Fibroblast of villous mesenchyme (primary cell): ENCODE measurements around the gene G3BP2. TPM values are rescaled to one million over a fixed set of nuclear protein-coding genes. Genes with fewer than 3 reads are reported as not detected.
"Not testable (repeated sequence)": the region's sequence is repeated elsewhere in the genome, so short reads cannot be mapped to it uniquely, and the experiment has no call there.

Experiments used
- DNase-seq: peaks from one replicate; pipeline ENCODE4 v3.0.0-alpha.2; 2010; ENCODE audit warnings: low read depth
- H3K4me3 ChIP-seq: 2 replicates; pipeline ENCODE4 v1.5.1; 2011; ENCODE audit warnings: low read depth, mild to moderate bottlenecking, low read length
- total RNA-seq: library from RNA; depleted of rRNA; stranded (reverse); fragments of >200 nt; gene quantifications from 2 replicates; pipeline ENCODE4 v1.2.3, GENCODE V29; 2012
- TF ChIP-seq, protein P1 (sequence below): IDR thresholded peaks from 2 replicates; pipeline ENCODE4 v1.5.1; 2012; ENCODE audit warnings: low read depth, mild to moderate bottlenecking, low read length; ENCODE audit not compliant: insufficient read depth

Gene G3BP2
- 139 and 209 TPM in 2 replicates for total RNA-seq

DNA sequence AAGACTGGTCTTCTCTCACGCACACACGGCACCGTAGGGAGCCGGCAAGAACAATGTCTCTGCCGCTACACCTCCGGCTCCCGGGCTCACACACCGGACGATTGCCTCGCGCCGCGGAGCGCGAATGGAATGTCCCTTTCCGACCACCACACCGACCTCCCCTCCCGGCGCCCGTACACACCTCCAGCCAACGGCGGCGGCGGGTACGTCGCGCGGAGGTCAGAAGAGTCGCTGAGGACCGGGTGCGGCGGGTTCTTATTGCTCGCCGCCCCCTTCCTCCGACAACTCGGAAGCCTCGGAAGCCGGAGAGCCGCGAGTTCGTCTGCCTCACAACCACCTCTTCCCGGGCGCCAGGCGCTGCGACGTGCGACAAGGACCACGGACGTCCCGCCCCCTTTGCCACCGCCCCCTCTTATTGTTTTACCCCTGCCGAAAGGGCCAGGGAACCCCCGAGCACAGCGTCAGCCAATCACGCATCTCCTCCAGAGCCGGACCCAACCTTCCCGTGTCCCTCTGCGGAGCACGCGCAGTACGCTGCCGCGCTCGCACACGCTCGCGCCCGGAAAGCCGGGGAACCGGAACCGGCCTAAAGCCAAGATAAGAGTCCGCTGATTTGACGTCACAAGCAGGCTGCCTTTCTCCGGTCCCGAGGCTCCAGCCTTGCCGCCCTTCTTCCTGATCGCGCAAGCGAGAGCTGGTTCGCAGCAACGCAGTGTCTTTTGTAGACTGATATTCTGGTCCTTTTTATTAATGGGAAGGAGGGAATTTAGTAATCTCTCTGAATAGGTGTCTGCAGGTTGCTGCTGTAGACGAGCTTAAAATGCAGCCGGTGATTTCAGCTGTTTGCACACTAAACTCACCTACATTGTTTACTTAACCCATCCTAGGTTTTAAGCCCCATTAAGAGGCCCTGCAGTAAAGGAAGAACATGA lies at the start of gene G3BP2:
Gene G3BP2 (minus strand): TSS at position 385 of the 932 bp plus-strand sequence. CDS start 11,386 bp downstream, outside the sequence.
- TF ChIP-seq, protein P1, sequence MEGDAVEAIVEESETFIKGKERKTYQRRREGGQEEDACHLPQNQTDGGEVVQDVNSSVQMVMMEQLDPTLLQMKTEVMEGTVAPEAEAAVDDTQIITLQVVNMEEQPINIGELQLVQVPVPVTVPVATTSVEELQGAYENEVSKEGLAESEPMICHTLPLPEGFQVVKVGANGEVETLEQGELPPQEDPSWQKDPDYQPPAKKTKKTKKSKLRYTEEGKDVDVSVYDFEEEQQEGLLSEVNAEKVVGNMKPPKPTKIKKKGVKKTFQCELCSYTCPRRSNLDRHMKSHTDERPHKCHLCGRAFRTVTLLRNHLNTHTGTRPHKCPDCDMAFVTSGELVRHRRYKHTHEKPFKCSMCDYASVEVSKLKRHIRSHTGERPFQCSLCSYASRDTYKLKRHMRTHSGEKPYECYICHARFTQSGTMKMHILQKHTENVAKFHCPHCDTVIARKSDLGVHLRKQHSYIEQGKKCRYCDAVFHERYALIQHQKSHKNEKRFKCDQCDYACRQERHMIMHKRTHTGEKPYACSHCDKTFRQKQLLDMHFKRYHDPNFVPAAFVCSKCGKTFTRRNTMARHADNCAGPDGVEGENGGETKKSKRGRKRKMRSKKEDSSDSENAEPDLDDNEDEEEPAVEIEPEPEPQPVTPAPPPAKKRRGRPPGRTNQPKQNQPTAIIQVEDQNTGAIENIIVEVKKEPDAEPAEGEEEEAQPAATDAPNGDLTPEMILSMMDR, result no peak
- peak; percentile 98 for DNase-seq
- peak within 1 kb of the TSS; percentile 100 for H3K4me3 ChIP-seq

DNA sequence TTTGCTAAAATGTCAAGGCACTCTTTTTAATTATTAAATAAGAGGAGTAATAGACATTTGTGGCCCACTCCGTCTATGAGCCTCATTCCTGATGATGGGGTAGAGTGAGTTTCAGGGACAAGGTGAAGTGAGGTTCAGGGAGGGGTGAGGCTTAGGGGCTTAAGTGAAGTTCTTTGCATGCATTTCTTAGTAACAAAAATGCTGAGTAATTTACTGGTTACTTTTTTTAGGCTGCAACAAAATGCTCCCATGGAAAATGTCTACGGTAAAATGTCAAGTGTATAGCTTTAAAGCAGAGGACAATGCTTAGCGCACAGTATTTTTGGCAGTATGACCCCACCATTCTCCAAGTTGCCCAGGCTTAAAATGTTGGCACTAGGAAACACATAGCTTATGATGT lies 49.2 kb upstream of the G3BP2 start:
- DNase-seq, result no peak
- no peak overlapping the region for H3K4me3 ChIP-seq
- TF ChIP-seq, protein P1, result no peak

DNA sequence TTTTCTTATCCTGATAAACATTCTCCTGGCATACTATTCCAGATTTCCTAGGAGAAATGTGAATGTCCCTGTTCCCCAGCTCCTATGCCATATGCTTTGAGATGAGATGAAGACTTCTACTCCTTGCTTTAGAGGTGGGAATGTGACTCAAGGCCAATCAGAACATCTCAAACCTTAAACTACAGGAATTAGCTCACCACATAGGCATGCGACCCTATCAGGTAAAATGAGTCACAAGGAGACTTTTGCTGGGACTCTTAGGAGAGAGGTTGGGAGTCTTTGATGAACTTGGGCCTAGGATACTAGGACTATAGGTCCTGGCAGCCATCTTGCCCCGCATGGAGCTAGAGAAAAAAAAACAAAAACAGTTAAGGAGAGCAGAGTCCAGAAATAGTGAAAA lies 45.3 kb upstream of the G3BP2 start:
- DNase-seq, result no peak
- no peak overlapping the region for H3K4me3 ChIP-seq
- TF ChIP-seq, protein P1, result no peak

DNA sequence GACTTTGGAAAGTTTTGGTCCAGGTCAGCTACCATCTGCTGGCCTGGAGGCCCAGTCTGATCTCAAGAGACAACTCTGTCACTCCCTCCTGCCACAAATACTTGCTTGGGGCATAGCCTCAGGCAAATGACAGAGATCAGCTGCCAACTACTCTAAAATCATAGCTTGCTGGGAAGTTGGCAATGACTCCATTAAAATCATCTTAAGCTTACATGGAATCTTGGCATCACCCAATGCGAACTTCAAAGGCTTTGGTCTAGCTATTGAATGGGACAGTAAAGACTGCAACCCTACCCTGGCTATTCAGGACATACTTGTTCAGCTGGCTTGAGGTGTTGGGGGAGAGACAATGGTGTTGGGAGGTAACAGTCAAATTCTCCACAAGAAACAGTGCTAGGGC lies 44.2 kb upstream of the G3BP2 start:
- no peak overlapping the region for H3K4me3 ChIP-seq
- DNase-seq, result no peak
- TF ChIP-seq, protein P1, result no peak

DNA sequence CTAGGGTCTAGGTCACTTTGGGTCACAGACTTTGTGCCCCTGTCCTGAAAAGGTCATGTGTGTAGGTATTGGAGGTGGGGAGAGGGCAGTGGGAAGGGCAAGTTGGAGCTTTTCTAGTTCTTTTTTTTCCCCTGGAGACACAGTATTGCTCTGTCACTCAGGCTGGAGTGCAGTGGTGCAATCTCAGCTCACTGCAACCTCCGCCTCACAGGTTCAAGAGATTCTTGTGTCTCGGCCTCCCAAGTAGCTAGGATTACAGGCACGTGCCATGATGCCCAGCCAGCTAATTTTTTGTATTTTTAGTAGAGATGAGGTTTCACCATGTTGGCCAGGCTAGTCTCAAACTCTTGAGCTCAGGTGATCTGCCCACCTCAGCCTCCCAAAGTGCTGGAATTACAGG lies 42.8 kb upstream of the G3BP2 start:
- not testable (repeated sequence) for DNase-seq, H3K4me3 ChIP-seq

DNA sequence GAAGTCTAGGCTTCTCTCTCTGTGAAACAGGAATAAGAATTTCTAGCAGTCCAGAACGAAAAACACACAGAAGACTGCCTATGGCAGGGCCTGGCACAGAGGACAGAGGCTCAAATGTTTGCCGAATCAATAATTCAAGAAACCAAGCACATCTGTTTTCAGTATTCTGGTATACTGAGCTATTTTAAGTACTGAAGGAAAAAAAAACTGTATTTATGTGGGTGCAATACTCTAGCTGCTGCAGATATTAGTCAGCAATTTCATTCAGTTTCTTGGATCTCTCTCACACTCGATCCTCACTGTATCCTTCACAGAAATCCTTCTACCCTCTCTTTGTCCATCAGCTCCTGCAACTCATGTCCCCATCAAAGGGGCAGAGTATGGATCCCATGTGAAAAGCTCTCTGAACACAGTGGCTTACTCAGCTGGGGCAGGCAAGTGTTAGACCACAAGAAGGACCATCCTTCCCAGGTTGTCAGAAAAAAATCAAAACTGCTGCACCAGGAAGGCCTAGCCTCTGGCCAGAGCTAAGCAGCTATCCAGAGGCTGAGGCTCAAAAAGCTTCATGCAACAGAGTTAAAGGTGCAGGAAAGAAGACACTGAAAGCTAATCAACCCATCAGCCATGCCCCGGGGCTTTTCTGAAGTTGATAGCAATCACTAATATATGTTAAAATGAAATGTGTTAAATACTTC lies 42.0 kb upstream of the G3BP2 start:
- TF ChIP-seq, protein P1, result no peak
- no peak overlapping the region for H3K4me3 ChIP-seq
- DNase-seq, result peak; percentile 36

DNA sequence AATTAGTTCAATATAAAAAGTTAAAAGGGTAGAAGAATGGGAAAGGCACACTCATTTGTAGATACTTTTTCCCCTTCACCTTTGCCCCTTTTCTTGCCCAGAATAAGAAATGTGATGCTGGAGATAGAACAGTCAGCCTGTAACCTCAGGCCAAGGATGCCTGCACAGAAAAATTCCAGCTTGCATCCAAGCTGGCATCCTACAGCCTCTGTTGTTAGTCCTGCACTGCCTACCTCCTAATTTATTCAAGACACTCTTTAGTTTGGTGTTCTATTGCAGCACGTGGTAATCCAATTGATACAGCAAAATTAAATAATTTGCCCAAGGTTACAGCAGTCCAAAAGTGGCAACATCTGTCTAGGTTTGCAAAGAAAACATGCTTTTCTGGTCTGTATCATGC lies 41.5 kb upstream of the G3BP2 start:
- H3K4me3 ChIP-seq, result no peak overlapping the region
- no peak for DNase-seq
- TF ChIP-seq, protein P1, result no peak
